Coronary artery (tissue), 2 donors: ENCODE results near the gene OR6A2.

ENCODE experiments used
- DNase-seq: peaks from one replicate; pipeline ENCODE4 v3.0.0-alpha.2; 2017; ENCODE audit warnings: low spot score
- H3K27ac ChIP-seq, 2 donors: fragments of 200-600 bp; sonication (generic); one replicate each; pipeline ENCODE4 v1.5.1; 2016 to 2019
- H3K4me3 ChIP-seq: fragments of 200-600 bp; sonication (generic); 2 replicates; pipeline ENCODE4 v1.5.1; 2016; ENCODE audit warnings: mild to moderate bottlenecking, moderate library complexity
- TF ChIP-seq, protein P1 (sequence below): fragments of 200-600 bp; sonication (generic); IDR thresholded peaks from one replicate; pipeline ENCODE4 v1.5.1; 2019; ENCODE audit warnings: antibody characterized with exemption

Gene OR6A2

GRCh38 chr11:6794639-6795038, 4.8 kb downstream of the OR6A2 start:
- DNase-seq = no peak
- Histone ChIP-seq H3K27ac (no peak overlapping the region), H3K4me3 (no peak overlapping the region)
- TF ChIP-seq, protein P1, sequence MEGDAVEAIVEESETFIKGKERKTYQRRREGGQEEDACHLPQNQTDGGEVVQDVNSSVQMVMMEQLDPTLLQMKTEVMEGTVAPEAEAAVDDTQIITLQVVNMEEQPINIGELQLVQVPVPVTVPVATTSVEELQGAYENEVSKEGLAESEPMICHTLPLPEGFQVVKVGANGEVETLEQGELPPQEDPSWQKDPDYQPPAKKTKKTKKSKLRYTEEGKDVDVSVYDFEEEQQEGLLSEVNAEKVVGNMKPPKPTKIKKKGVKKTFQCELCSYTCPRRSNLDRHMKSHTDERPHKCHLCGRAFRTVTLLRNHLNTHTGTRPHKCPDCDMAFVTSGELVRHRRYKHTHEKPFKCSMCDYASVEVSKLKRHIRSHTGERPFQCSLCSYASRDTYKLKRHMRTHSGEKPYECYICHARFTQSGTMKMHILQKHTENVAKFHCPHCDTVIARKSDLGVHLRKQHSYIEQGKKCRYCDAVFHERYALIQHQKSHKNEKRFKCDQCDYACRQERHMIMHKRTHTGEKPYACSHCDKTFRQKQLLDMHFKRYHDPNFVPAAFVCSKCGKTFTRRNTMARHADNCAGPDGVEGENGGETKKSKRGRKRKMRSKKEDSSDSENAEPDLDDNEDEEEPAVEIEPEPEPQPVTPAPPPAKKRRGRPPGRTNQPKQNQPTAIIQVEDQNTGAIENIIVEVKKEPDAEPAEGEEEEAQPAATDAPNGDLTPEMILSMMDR = no peak

- DNase-seq = no peak
- TF ChIP-seq, protein P1 = no peak
These were observed 8.9 kb downstream of the OR6A2 start for GRCh38 chr11:6790546-6790945.

GRCh38 chr11:6782720-6783119, 16.8 kb downstream of the OR6A2 start, which contains the start of gene OR2AG1:
OR2AG1 (plus strand) TSS chr11:6783020; CDS start chr11:6785038, 2,018 bp downstream.
- Histone ChIP-seq H3K27ac (no peak within 1 kb of the TSS), H3K4me3 (no peak within 1 kb of the TSS)
- DNase-seq = no peak
- TF ChIP-seq, protein P1 = no peak

More at GRCh38 chr11:6790546-6790945, 8.9 kb downstream of the OR6A2 start:
- Histone ChIP-seq H3K27ac (no peak overlapping the region), H3K4me3 (no peak overlapping the region)

DNA sequence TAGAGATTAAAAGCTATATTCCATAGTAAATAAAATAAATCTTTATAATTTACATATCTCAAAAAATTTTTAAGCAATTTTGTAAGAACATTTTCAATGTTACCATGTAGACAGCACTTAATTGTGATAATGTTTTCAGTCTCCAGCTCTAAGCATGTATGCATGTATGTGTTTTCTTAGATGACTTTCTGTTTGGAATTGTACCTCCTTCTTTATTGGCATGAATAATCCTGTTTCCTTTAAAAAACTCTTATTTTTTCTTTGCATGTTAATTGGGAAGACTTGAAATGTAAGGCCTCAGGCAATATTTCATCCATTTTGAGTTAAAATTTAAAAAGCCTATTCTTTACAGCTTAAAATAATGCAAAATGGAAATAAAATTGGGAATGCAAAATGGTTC, 18.7 kb downstream of the OR6A2 start:
- TF ChIP-seq, protein P1 = no peak
- H3K27ac ChIP-seq = no peak overlapping the region
- DNase-seq = no peak
- no peak overlapping the region for H3K4me3 ChIP-seq

GRCh38 chr11:6778518-6778917, 21.0 kb downstream of the OR6A2 start:
- DNase-seq = no peak
- H3K27ac ChIP-seq = no peak overlapping the region
- TF ChIP-seq, protein P1 = no peak
- no peak overlapping the region for H3K4me3 ChIP-seq

DNA sequence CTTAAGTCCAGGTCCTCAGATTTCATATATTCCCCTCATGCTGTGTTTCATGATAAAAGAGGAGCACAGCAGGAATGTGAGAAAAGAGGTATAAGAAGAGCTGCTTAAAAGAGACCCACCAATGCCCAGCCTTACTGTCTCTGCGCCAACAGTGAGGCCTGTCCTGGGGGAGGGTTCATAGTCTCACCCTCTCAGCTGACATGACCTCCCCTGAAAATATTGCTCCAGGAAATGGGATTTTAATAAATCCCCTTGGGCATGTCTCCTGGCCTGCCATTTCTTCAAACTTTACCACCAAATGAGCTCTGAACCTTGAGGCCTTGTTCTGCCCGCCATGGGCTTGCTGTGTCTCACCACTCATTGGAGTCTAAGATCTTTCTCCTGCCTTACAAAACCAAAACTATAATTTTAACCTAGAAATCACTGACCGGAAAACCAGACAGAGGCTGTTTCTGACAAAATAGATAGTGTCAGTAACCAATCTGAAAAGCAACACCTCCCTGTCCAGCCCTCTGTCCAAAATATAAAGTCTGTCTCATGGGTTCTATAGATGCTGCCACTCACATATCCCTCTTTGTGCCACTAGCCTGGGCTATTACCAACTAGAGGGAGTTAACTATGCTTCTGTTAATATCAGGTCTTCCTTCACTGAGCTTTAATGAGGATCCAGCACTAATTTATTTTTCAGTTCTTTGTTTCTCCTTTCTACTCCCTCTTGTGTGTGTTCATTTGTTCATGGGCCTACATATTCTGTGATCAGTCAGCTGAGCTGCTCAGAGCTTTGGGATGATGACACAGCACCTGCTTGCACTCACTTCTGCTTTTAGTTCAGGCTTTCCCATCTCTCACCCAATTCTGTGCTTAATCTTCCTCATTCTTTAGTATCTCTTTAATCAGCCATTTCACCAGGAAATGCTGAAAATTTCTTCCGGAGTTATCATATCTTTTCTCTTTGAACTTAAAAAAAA, 27.3 kb downstream of the OR6A2 start, which contains the start of gene OR2AG2:
Gene OR2AG2 (minus strand): TSS at position 51 of the 968 bp plus-strand sequence. CDS start 3,019 bp downstream, outside the sequence.
- no peak for DNase-seq
- Histone ChIP-seq H3K27ac (peak within 1 kb of the TSS in 1 of 2 donors; percentile 54), H3K4me3 (no peak within 1 kb of the TSS)
- TF ChIP-seq, protein P1 = no peak
